Anterior cingulate cortex (tissue), 58 donors: Measurements from ENCODE around the gene WNK1.
"Not testable (repeated sequence)": the region's sequence is repeated elsewhere in the genome, so short reads cannot be mapped to it uniquely, and the experiment has no call there.

Source experiments
- DNase-seq, 58 donors: peaks; one replicate each; lab custom pipeline; 2025; lab: John Stamatoyannopoulos, UW

WNK1 gene

GRCh38 chr12:849733-850437, 97.5 kb downstream of the WNK1 start:
- not testable (repeated sequence) for DNase-seq

GRCh38 chr12:851343-851742, 99.0 kb downstream of the WNK1 start:
- no peak for DNase-seq

- no peak for DNase-seq
Observed at GRCh38 chr12:851913-852312, 99.5 kb downstream of the WNK1 start.

GRCh38 chr12:852864-853263, 100.5 kb downstream of the WNK1 start:
- DNase-seq = no peak

- peak in 26 of 58 donors; percentile 3 to 59 (median 10) for DNase-seq
Observed at GRCh38 chr12:857611-858010, 105.2 kb downstream of the WNK1 start.

- no peak for DNase-seq
Observed at GRCh38 chr12:862303-862911, 110.0 kb downstream of the WNK1 start.

GRCh38 chr12:863285-863684, 110.9 kb downstream of the WNK1 start:
- DNase-seq = no peak

GRCh38 chr12:865614-866013, 113.2 kb downstream of the WNK1 start:
- no peak for DNase-seq

GRCh38 chr12:867905-868304, 115.5 kb downstream of the WNK1 start:
- no peak for DNase-seq

GRCh38 chr12:868722-869121, 116.3 kb downstream of the WNK1 start:
- DNase-seq = no peak

GRCh38 chr12:870378-870777, 118.0 kb downstream of the WNK1 start:
- no peak for DNase-seq

GRCh38 chr12:873954-874353, 121.6 kb downstream of the WNK1 start:
- DNase-seq = no peak

- DNase-seq = no peak
Observed at GRCh38 chr12:879641-880040, 127.3 kb downstream of the WNK1 start.

GRCh38 chr12:880656-881055, 128.3 kb downstream of the WNK1 start:
- DNase-seq = no peak

GRCh38 chr12:884746-885414, 132.5 kb downstream of the WNK1 start:
- DNase-seq = no peak

GRCh38 chr12:885701-886100, 133.3 kb downstream of the WNK1 start:
- no peak for DNase-seq

GRCh38 chr12:886206-886605, 133.8 kb downstream of the WNK1 start:
- no peak for DNase-seq

- DNase-seq = no peak
Observed at GRCh38 chr12:894226-894625, 141.8 kb downstream of the WNK1 start.

- no peak for DNase-seq
Observed at GRCh38 chr12:896031-896430, 143.7 kb downstream of the WNK1 start.

- no peak for DNase-seq
Observed at GRCh38 chr12:897386-897785, 145.0 kb downstream of the WNK1 start.

GRCh38 chr12:902581-902980, 150.2 kb downstream of the WNK1 start:
- DNase-seq = no peak

- DNase-seq = no peak
Observed at GRCh38 chr12:903055-903454, 150.7 kb downstream of the WNK1 start.
